ENCODE results near the gene IFI27L1. TPM values are rescaled to one million over a fixed set of nuclear protein-coding genes. Genes with fewer than 3 reads are reported as not detected.

The IFI27L1 gene
- total RNA-seq, 1 experiment from 2014 or later: 26.0 TPM

- TF ChIP-seq, protein P1, sequence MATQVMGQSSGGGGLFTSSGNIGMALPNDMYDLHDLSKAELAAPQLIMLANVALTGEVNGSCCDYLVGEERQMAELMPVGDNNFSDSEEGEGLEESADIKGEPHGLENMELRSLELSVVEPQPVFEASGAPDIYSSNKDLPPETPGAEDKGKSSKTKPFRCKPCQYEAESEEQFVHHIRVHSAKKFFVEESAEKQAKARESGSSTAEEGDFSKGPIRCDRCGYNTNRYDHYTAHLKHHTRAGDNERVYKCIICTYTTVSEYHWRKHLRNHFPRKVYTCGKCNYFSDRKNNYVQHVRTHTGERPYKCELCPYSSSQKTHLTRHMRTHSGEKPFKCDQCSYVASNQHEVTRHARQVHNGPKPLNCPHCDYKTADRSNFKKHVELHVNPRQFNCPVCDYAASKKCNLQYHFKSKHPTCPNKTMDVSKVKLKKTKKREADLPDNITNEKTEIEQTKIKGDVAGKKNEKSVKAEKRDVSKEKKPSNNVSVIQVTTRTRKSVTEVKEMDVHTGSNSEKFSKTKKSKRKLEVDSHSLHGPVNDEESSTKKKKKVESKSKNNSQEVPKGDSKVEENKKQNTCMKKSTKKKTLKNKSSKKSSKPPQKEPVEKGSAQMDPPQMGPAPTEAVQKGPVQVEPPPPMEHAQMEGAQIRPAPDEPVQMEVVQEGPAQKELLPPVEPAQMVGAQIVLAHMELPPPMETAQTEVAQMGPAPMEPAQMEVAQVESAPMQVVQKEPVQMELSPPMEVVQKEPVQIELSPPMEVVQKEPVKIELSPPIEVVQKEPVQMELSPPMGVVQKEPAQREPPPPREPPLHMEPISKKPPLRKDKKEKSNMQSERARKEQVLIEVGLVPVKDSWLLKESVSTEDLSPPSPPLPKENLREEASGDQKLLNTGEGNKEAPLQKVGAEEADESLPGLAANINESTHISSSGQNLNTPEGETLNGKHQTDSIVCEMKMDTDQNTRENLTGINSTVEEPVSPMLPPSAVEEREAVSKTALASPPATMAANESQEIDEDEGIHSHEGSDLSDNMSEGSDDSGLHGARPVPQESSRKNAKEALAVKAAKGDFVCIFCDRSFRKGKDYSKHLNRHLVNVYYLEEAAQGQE (IDR thresholded peaks at IDR 0.05; ENCODE audit: low read depth): no peak
- TF ChIP-seq RAD21 (IDR thresholded peaks at IDR 0.05; ENCODE audit: low read depth): no peak
- no peak for TF ChIP-seq ELF1 (IDR thresholded peaks at IDR 0.05; ENCODE audit: borderline replicate concordance, low read depth)
- TF ChIP-seq JUND (IDR thresholded peaks at IDR 0.05): no peak
- intact Hi-C loops (cut with micrococcal nuclease): no loop called here
- CTCF ChIA-PET: no interaction called here
Observed at GRCh38 chr14:94042433-94043091, 38.5 kb upstream of the IFI27L1 start.

More at GRCh38 chr14:94042433-94043091, 38.5 kb upstream of the IFI27L1 start:
- POLR2A ChIA-PET: no interaction called here
- Histone ChIP-seq H2AFZ (ENCODE audit: low read depth, low read length, poor library complexity, severe bottlenecking) (no peak overlapping the region), H3K4me2 (ENCODE audit: low read length) (no peak overlapping the region), H3K4me1 (ENCODE audit: control insufficient read depth in 1 of 2, insufficient read depth in 2 of 2, low read length in 2 of 2) (no peaks in the 10 kb centered on the region), H3K4me3 (replicated peaks in 1 of 2; ENCODE audit: low read depth in 1 of 2, low read length in 2 of 2) (no peak overlapping the region), H3K27me3 (ENCODE audit: insufficient read depth, low read length) (no peaks in the 10 kb centered on the region), H3K9me3 (ENCODE audit: control insufficient read depth in 1 of 2, insufficient read depth in 1 of 2, low read depth in 1 of 2, low read length in 2 of 2) (no peaks in the 10 kb centered on the region), H3K27ac (ENCODE audit: low read depth, low read length) (no peak overlapping the region), H3K79me2 (ENCODE audit: insufficient read depth, low read length) (no peaks in the 10 kb centered on the region), H3K9ac (ENCODE audit: low read length) (no peak overlapping the region), H4K20me1 (ENCODE audit: insufficient read depth) (no peaks in the 10 kb centered on the region), H3K9me2 (ENCODE audit: insufficient read depth) (no peaks in the 10 kb centered on the region), H3K36me3 (ENCODE audit: control insufficient read depth in 1 of 2, insufficient read depth in 2 of 2, low read length in 2 of 2) (peaks cover 0 to 8% of the 10 kb centered on the region in 2 experiments; a peak in 3 of 4 replicates)
- ATAC-seq (no peak), DNase-seq (ENCODE audit: low read depth, low spot score) (no peak)
- RAD21 ChIA-PET (ENCODE audit: low non-redundant PET in 1 of 2, low total read pairs in 2 of 2, uncharacterized antibody in 2 of 2, unreplicated experiment in 2 of 2): no interaction called here
- no TSS peak for BruUV-seq (replicated peaks)

Measured in HCT116 (cell line).